IMR-90 (cell line): ENCODE data around the gene KIF1C. TPM values are rescaled to one million over a fixed set of nuclear protein-coding genes. Genes with fewer than 3 reads are reported as not detected.
A peak's percentile ranks its signal among the peaks of the same experiment; 100 is the strongest.

ENCODE experiments used
- ATAC-seq: fragments of 200-7000 bp; cut with Tn5 transposase; 2 replicates; pipeline ENCODE4 v1.9.1; 2020; ENCODE audit warnings: low read depth, mild to moderate bottlenecking, moderate library complexity
- BruUV-seq: library from RNA; stranded (reverse); fragments of 400-500 nt; replicated peaks from 2 replicates; lab custom pipeline; 2021; lab: Mats Ljungman, UMichigan
- CTCF ChIA-PET: fragments of 300-600 bp; formaldehyde crosslinking; extraction: SDS; loops from one replicate; lab custom pipeline; 2021; ENCODE audit warnings: antibody characterized with exemption; lab: Yijun Ruan, JAX
- POLR2A ChIA-PET: fragments of 300-600 bp; sonication (Branson Sonifier 250); formaldehyde crosslinking; loops from one replicate; lab custom pipeline; 2022; ENCODE audit warnings: antibody characterized with exemption; ENCODE audit not compliant: unreplicated experiment; lab: Charles Lee
- DNase-seq: peaks from one replicate; pipeline ENCODE4 v3.0.0; 2013
- H2AFZ ChIP-seq: replicated peaks from 2 replicates; pipeline ENCODE3; 2013; ENCODE audit warnings: low read length, mild to moderate bottlenecking; ENCODE audit not compliant: poor library complexity
- H2AK5ac ChIP-seq: 2 replicates; pipeline ENCODE4 v1.6.1; 2013; ENCODE audit warnings: low read depth, low read length, inconsistent platforms
- H2AK9ac ChIP-seq: replicated peaks from 2 replicates; pipeline ENCODE3; 2013; ENCODE audit warnings: mild to moderate bottlenecking, low read depth, low read length, moderate library complexity; ENCODE audit not compliant: poor library complexity
- H2BK120ac ChIP-seq: 2 replicates; pipeline ENCODE4 v1.6.1; 2013; ENCODE audit warnings: low read depth, low read length, inconsistent platforms
- H2BK15ac ChIP-seq: 3 replicates; pipeline ENCODE4 v1.6.1; 2013; ENCODE audit warnings: low read depth, low read length, inconsistent platforms
- H2BK20ac ChIP-seq: 2 replicates; pipeline ENCODE4 v1.6.1; 2013; ENCODE audit warnings: low read depth, mild to moderate bottlenecking, inconsistent platforms, low read length, moderate library complexity
- H2BK5ac ChIP-seq: 2 replicates; pipeline ENCODE4 v1.6.1; 2013; ENCODE audit warnings: mild to moderate bottlenecking, low read depth, low read length, inconsistent platforms; ENCODE audit not compliant: poor library complexity, severe bottlenecking
- H3K14ac ChIP-seq: replicated peaks from 2 replicates; pipeline ENCODE4 v1.6.1; 2013; ENCODE audit warnings: low read depth, low read length, inconsistent platforms
- H3K18ac ChIP-seq: 2 replicates; pipeline ENCODE4 v1.6.1; 2013; ENCODE audit warnings: low read depth, low read length, control low read depth
- H3K23ac ChIP-seq: 2 replicates; pipeline ENCODE4 v1.6.1; 2013; ENCODE audit warnings: low read depth, low read length, inconsistent platforms
- H3K27ac ChIP-seq: 2 replicates; pipeline ENCODE4 v1.5.1; 2013; ENCODE audit warnings: mild to moderate bottlenecking, control low read depth, low read length; ENCODE audit not compliant: insufficient read depth
- H3K27me3 ChIP-seq: 2 replicates; pipeline ENCODE4 v1.6.1; 2013; ENCODE audit warnings: low read length; ENCODE audit not compliant: control insufficient read depth, insufficient read depth
- H3K36me3 ChIP-seq: 2 replicates; pipeline ENCODE4 v1.6.1; 2013; ENCODE audit warnings: low read length, mixed read lengths; ENCODE audit not compliant: control insufficient read depth, insufficient read depth
- H3K4ac ChIP-seq: 2 replicates; pipeline ENCODE4 v1.6.1; 2013; ENCODE audit warnings: low read depth, low read length, inconsistent platforms
- H3K4me1 ChIP-seq: 2 replicates; pipeline ENCODE4 v1.6.1; 2013; ENCODE audit warnings: low read length, mixed read lengths; ENCODE audit not compliant: control insufficient read depth, insufficient read depth
- H3K4me2 ChIP-seq: 2 replicates; pipeline ENCODE4 v1.6.1; 2013; ENCODE audit warnings: low read depth, mild to moderate bottlenecking, control low read depth, low read length, moderate library complexity
- H3K4me3 ChIP-seq: 2 replicates; pipeline ENCODE4 v1.5.1; 2013; ENCODE audit warnings: low read depth, mild to moderate bottlenecking, control low read depth, low read length, moderate library complexity; ENCODE audit not compliant: insufficient read depth
- H3K56ac ChIP-seq: 2 replicates; pipeline ENCODE4 v1.6.1; 2013; ENCODE audit warnings: low read length, inconsistent platforms; ENCODE audit not compliant: insufficient read depth; ENCODE audit errors: extremely low read depth
- H3K79me1 ChIP-seq, 2 experiments: 2 replicates each; pipeline ENCODE4 v1.6.1; 2013; ENCODE audit warnings: low read length in 2 of 2, inconsistent platforms in 1 of 2, low read depth in 1 of 2
- H3K9ac ChIP-seq: 2 replicates; pipeline ENCODE4 v1.6.1; 2013; ENCODE audit warnings: low read depth, low read length, control low read depth
- H3K9me1 ChIP-seq: 2 replicates; pipeline ENCODE4 v1.6.1; 2013; ENCODE audit warnings: low read length, inconsistent platforms; ENCODE audit not compliant: insufficient read depth
- H3K9me3 ChIP-seq: 2 replicates; pipeline ENCODE4 v1.6.1; 2013; ENCODE audit warnings: low read length; ENCODE audit not compliant: control insufficient read depth, insufficient read depth
- H4K20me1 ChIP-seq: 2 replicates; pipeline ENCODE4 v1.6.1; 2013; ENCODE audit warnings: low read length, inconsistent platforms; ENCODE audit not compliant: insufficient read depth
- H4K5ac ChIP-seq: 2 replicates; pipeline ENCODE4 v1.6.1; 2013; ENCODE audit warnings: mild to moderate bottlenecking, low read depth, low read length, control low read depth
- H4K8ac ChIP-seq, 2 experiments: 2 replicates each; pipeline ENCODE4 v1.6.1; 2013; ENCODE audit warnings: low read depth in 2 of 2, low read length in 2 of 2, control low read depth in 1 of 2, inconsistent platforms in 1 of 2
- H4K91ac ChIP-seq: 2 replicates; pipeline ENCODE4 v1.6.1; 2013; ENCODE audit warnings: low read depth, low read length, inconsistent platforms; ENCODE audit not compliant: insufficient read depth
- BHLHE40 ChIP-seq: fragments of 150-350 bp; IDR thresholded peaks from 2 replicates; pipeline ENCODE4 v1.6.1; 2016; ENCODE audit warnings: mild to moderate bottlenecking, low read depth, low read length
- CEBPB ChIP-seq: IDR thresholded peaks from 2 replicates; pipeline ENCODE4 v1.6.1; 2012; ENCODE audit warnings: low read depth, low read length, improper control_type of control experiment
- NFE2L2 ChIP-seq: fragments of 150-350 bp; IDR thresholded peaks from 2 replicates; pipeline ENCODE4 v1.6.1; 2016; ENCODE audit warnings: low read depth, mild to moderate bottlenecking, low read length
- RFX5 ChIP-seq: IDR thresholded peaks from 2 replicates; pipeline ENCODE4 v1.8.0; 2012; ENCODE audit warnings: low read depth, mild to moderate bottlenecking, low read length, moderate library complexity
- WGBS, 2 experiments: methylation state at CpG; one replicate each; pipeline versions ENCODE4 v1.1.5 to v1.1.7; 2013; ENCODE audit warnings: missing lambda C conversion rate in 2 of 2; ENCODE audit not compliant: insufficient read length in 1 of 2; ENCODE audit errors: extremely low coverage in 2 of 2; 5-methylcytosine and 5-hydroxymethylcytosine counted together
- dilution Hi-C: fragments of 300-500 bp; cut with HindIII; formaldehyde crosslinking; loops from one replicate; pipeline ENCODE4 v1.14.3; 2018; ENCODE audit warnings: low sequenced_read_pairs; ENCODE audit not compliant: unreplicated experiment
- in situ Hi-C: fragments of 300-500 bp; cut with MboI; formaldehyde crosslinking; loops from 3 replicates; pipeline ENCODE4 v1.14.3; 2019; ENCODE audit warnings: low sequenced_read_pairs, inconsistent platforms, mixed read lengths
- intact Hi-C: fragments of 100-400 bp; cut with micrococcal nuclease; formaldehyde crosslinking; loops from 2 replicates; pipeline ENCODE4 v1.10.0; 2022
- polyA plus RNA-seq, 3 experiments: library from polyadenylated mRNA; depleted of rRNA; stranded (reverse); fragments of >200 nt; gene quantifications; 2 replicates each; pipeline ENCODE4 v1.2.3, GENCODE V29; 2012; ENCODE audit warnings: low replicate concordance in 1 of 3
- total RNA-seq: library from RNA; depleted of rRNA; stranded (reverse); fragments of >200 nt; gene quantifications from 2 replicates; pipeline ENCODE4 v1.2.3, GENCODE V29; 2012

The KIF1C gene
- total and polyA plus RNA-seq, 2 of the 4 experiments (the other 2 are of a cell fraction): 27.4 to 28.7 TPM

DNA sequence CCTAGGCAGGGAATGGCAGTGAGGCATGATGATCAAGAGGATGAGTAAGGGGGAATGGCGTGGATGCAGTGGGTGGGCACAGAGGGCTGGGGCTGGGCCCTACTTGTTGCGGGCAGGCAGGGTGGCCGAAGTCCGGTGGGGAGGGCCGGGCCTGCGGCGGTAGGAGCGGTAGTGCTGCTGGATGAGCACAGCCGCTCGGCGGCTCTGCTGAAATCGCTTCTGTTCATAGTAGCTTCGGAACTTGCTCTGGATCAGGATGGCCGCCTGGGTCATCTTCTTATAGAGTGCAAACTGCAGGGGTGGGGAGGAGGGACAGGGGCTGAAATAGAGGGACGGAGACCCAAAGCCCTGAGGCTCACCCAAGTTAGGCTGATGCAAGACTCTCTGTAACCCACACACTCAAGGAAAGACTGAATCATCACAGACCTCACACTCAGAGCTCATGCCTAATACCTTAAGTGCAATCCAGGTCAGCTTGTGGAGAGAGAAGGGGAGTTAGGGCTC is 28.7 kb upstream of the KIF1C start (continued):
- no peak for TF ChIP-seq RFX5

DNA sequence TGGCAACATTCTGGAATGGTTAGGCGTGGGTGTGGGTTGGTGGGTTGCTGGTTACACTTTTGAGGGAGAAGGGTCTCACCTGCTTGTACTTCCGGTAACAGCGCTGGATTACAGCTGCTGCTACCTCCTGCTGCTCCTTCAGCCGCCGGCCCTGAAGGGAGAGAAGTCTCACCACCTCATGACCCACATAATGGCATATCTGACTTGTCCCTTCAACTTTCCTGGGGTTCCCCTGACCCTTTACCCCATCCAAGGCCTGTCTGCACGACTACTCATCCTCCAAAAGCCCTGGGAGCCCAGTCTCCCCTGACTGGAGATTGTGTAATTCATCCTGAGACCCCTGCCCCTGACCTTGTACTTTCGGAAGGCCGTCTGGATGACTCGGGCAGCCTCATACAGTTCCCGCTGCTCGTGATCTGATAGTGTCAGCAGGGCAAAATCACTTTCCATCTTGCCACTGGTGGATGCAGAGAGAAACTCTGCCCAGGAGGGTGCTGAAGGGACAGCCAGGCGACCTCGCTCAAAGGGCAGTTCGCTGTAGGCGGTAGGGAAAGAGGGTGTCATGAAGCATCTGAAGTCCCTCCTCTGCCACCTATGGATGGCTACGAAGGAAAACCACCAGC is 28.1 kb upstream of the KIF1C start:
- H2BK20ac ChIP-seq: peak overlapping the region; percentile 71
- H3K18ac ChIP-seq: peak overlapping the region; percentile 0
- dilution Hi-C loops (no loop called here), in situ Hi-C loops (no loop called here), intact Hi-C loops (loop anchor here (5.0 kb wide), 1 partner anchor 62 kb away; no protein-coding TSS in a partner anchor)
- peak overlapping the region; percentile 99 for H4K91ac ChIP-seq
- peaks cover 18 to 70% of the 10 kb centered on the region in 2 experiments for H3K79me1 ChIP-seq
- peaks cover 23% of the 10 kb centered on the region for H3K9me1 ChIP-seq
- DNase-seq: peak; percentile 55
- peak overlapping the region; percentile 79 for H3K27ac ChIP-seq
- peak overlapping the region; percentile 96 to 97; a peak in 3 of 4 replicates for H4K8ac ChIP-seq
- ATAC-seq: no peak
- peak overlapping the region; percentile 100 for H2AK9ac ChIP-seq
- POLR2A ChIA-PET: interaction anchor here (1.4 kb wide), 1 partner anchor 9 kb away, joined by 4 read pairs; no protein-coding TSS in a partner anchor
- peaks cover 3% of the 10 kb centered on the region; the same call in 1 of the 2 replicates for H4K20me1 ChIP-seq
- H4K5ac ChIP-seq: peak overlapping the region; percentile 5; the same call in 1 of the 2 replicates
- TF ChIP-seq CEBPB (peak; percentile 62), BHLHE40 (peak; percentile 50), NFE2L2 (no peak)
- H2AK5ac ChIP-seq: peak overlapping the region; percentile 100
- peak overlapping the region; percentile 39 for H3K4me3 ChIP-seq
- peak overlapping the region; percentile 99; the same call in 1 of the 2 replicates for H3K56ac ChIP-seq
- CTCF ChIA-PET: no interaction called here
- H3K14ac ChIP-seq: peak overlapping the region; percentile 83
- H3K9me3 ChIP-seq: no peaks in the 10 kb centered on the region
- H3K4me2 ChIP-seq: peak overlapping the region; percentile 54
- peak overlapping the region; percentile 88 for H3K23ac ChIP-seq
- peak overlapping the region; percentile 99 for H3K9ac ChIP-seq
- H3K36me3 ChIP-seq: peaks cover 31% of the 10 kb centered on the region
- H3K4ac ChIP-seq: peak overlapping the region; percentile 100
- peak overlapping the region; percentile 91 for H2AFZ ChIP-seq
- no TSS peak for BruUV-seq
- H2BK120ac ChIP-seq: peak overlapping the region; percentile 85
- H2BK15ac ChIP-seq: peak overlapping the region; percentile 10; the same call in 2 of the 3 replicates
- 63% methylated on average over 6 of the region's 16 CpGs; no CpG with 5 or more reads in 1 of the 2 experiments for WGBS, 2 experiments
- peaks cover 14% of the 10 kb centered on the region for H3K4me1 ChIP-seq
- no peaks in the 10 kb centered on the region for H3K27me3 ChIP-seq
- H2BK5ac ChIP-seq: peak overlapping the region; percentile 94
